A549 (cell line): Measurements from ENCODE around the gene DYRK2. TPM values are rescaled to one million over a fixed set of nuclear protein-coding genes. Genes with fewer than 3 reads are reported as not detected.

Source experiments
- ATAC-seq, 2 experiments: fragments of 200-7000 bp in 1 of 2; fragments of >200 bp in 1 of 2; cut with Nextera tagmentation in 1 of 2; cut with Tn5 transposase in 1 of 2; 3 replicates each; pipeline versions ENCODE4 v1.8.0 to v1.9.1; 2018 to 2020; ENCODE audit warnings: mild to moderate bottlenecking in 1 of 2, moderate library complexity in 1 of 2
- CTCF ChIA-PET: fragments of 300-600 bp; sonication (Branson Sonifier 250); formaldehyde crosslinking; extraction: SDS; loops from one replicate; lab custom pipeline; 2021; ENCODE audit warnings: antibody characterized with exemption, inconsistent platforms; lab: Yijun Ruan, JAX
- POLR2A ChIA-PET: fragments of 350-600 bp; formaldehyde crosslinking; extraction: SDS; loops from one replicate; lab custom pipeline; 2021; ENCODE audit warnings: antibody characterized with exemption, inconsistent platforms; lab: Yijun Ruan, JAX
- DNase-seq, 2 experiments: peaks; one replicate each; pipeline versions ENCODE4 v3.0.0 to v3.0.0-alpha.2; 2011 to 2016; ENCODE audit warnings: low read depth in 1 of 2, low spot score in 1 of 2
- FAIRE-seq: peaks from 2 replicates; lab custom pipeline; 2011; peaks lifted over from hg19 to GRCh38; lab: Jason Lieb, UNC
- H3K27ac ChIP-seq, 2 experiments: fragments of >200 bp; sonication (Bioruptor Twin); formaldehyde crosslinking; 3 replicates each; pipeline ENCODE4 v1.5.1; 2016 to 2017
- H3K4me1 ChIP-seq: fragments of >200 bp; sonication (Bioruptor Twin); formaldehyde crosslinking; 3 replicates; pipeline ENCODE4 v1.6.1; 2016
- H3K4me2 ChIP-seq: fragments of >200 bp; sonication (Bioruptor Twin); formaldehyde crosslinking; 3 replicates; pipeline ENCODE4 v1.6.1; 2016
- H3K4me3 ChIP-seq: fragments of >200 bp; sonication (Bioruptor Twin); formaldehyde crosslinking; 3 replicates; pipeline ENCODE4 v1.5.1; 2016
- H3K9me3 ChIP-seq: fragments of >200 bp; sonication (Bioruptor Twin); formaldehyde crosslinking; 3 replicates; pipeline ENCODE4 v1.6.1; 2016
- ATOH8 ChIP-seq: fragments of 250-450 bp; sonication (Bioruptor Pico); IDR thresholded peaks from 2 replicates; pipeline ENCODE4 v1.5.0; 2020; ENCODE audit warnings: low read depth, mild to moderate bottlenecking, moderate library complexity
- BCL3 ChIP-seq: fragments of >200 bp; sonication (Bioruptor Twin); formaldehyde crosslinking; IDR thresholded peaks from 3 replicates; pipeline ENCODE4 v1.6.1; 2016
- CBX8 ChIP-seq: fragments of 200-600 bp; sonication (generic); IDR thresholded peaks from 2 replicates; pipeline ENCODE4 v1.6.1; 2016
- CEBPB ChIP-seq, 2 experiments: fragments of >200 bp in 1 of 2; sonication (Bioruptor Twin) in 1 of 2; formaldehyde crosslinking in 1 of 2; IDR thresholded peaks; 2 replicates each; pipeline ENCODE4 v1.6.1; 2012 to 2016
- ELK1 ChIP-seq: fragments of 150-350 bp; IDR thresholded peaks from 2 replicates; pipeline ENCODE4 v1.6.1; 2014; ENCODE audit warnings: low read depth, mild to moderate bottlenecking, low read length
- FOSL2 ChIP-seq, 2 experiments: fragments of 450-650 bp in 1 of 2; fragments of >200 bp in 1 of 2; sonication (Bioruptor Twin) in 1 of 2; formaldehyde crosslinking; IDR thresholded peaks; 2 replicates each; pipeline versions ENCODE4 v1.5.0 to v1.6.1; 2016 to 2020; ENCODE audit warnings: mild to moderate bottlenecking in 1 of 2, moderate library complexity in 1 of 2
- FOXS1 ChIP-seq: fragments of 250-450 bp; sonication (Bioruptor Pico); IDR thresholded peaks from 2 replicates; pipeline ENCODE4 v1.5.0; 2020; ENCODE audit warnings: mild to moderate bottlenecking, moderate library complexity
- GATA3 ChIP-seq: IDR thresholded peaks from 2 replicates; pipeline ENCODE4 v1.6.1; 2012; ENCODE audit warnings: borderline replicate concordance
- HEYL ChIP-seq: fragments of 250-450 bp; sonication (Bioruptor Pico); IDR thresholded peaks from 2 replicates; pipeline ENCODE4 v1.8.0; 2021; ENCODE audit warnings: mild to moderate bottlenecking, moderate library complexity
- HOXB5 ChIP-seq: fragments of 250-450 bp; sonication (Bioruptor Pico); IDR thresholded peaks from 2 replicates; pipeline ENCODE4 v1.5.0; 2020; ENCODE audit warnings: mild to moderate bottlenecking, moderate library complexity
- JUN ChIP-seq, 2 experiments: fragments of >200 bp; sonication (Bioruptor Twin); formaldehyde crosslinking; IDR thresholded peaks; 2 replicates in 1 of 2; 3 replicates in 1 of 2; pipeline ENCODE4 v1.6.1; 2016 to 2017
- JUNB ChIP-seq: fragments of >200 bp; sonication (Bioruptor Twin); formaldehyde crosslinking; IDR thresholded peaks from 2 replicates; pipeline ENCODE4 v1.6.1; 2016
- KDM1A ChIP-seq: fragments of 200-600 bp; sonication (generic); IDR thresholded peaks from 2 replicates; pipeline ENCODE4 v1.6.1; 2016; ENCODE audit warnings: low read depth, mild to moderate bottlenecking
- KDM5A ChIP-seq: fragments of 200-600 bp; sonication (generic); IDR thresholded peaks from 2 replicates; pipeline ENCODE4 v1.6.1; 2016; ENCODE audit warnings: antibody characterized with exemption, mild to moderate bottlenecking
- MAFK ChIP-seq: fragments of 450-650 bp; IDR thresholded peaks from 2 replicates; pipeline ENCODE4 v1.6.1; 2014; ENCODE audit not compliant: partially characterized antibody
- MAX ChIP-seq: IDR thresholded peaks from 2 replicates; pipeline ENCODE4 v1.6.1; 2012
- MAZ ChIP-seq: fragments of 150-350 bp; IDR thresholded peaks from 2 replicates; pipeline ENCODE4 v1.6.1; 2014; ENCODE audit warnings: antibody characterized with exemption, low read depth, low read length, borderline replicate concordance
- NFE2L2 ChIP-seq: fragments of 150-350 bp; conservative IDR thresholded peaks from 2 replicates; pipeline ENCODE4 v1.6.1; 2014; ENCODE audit warnings: low read length
- NPAS2 ChIP-seq: fragments of 250-450 bp; sonication (Bioruptor Pico); IDR thresholded peaks from 2 replicates; pipeline ENCODE4 v1.8.0; 2022; ENCODE audit warnings: mild to moderate bottlenecking, moderate library complexity, borderline replicate concordance
- PHF8 ChIP-seq: fragments of 200-600 bp; sonication (generic); IDR thresholded peaks from 2 replicates; pipeline ENCODE4 v1.6.1; 2016; ENCODE audit warnings: low read depth, mild to moderate bottlenecking, antibody characterized with exemption, moderate library complexity, borderline replicate concordance
- RAD21 ChIP-seq, 2 experiments: fragments of >200 bp in 1 of 2; sonication (Bioruptor Twin) in 1 of 2; formaldehyde crosslinking in 1 of 2; IDR thresholded peaks in 1 of 2; conservative IDR thresholded peaks in 1 of 2; 2 replicates in 1 of 2; 3 replicates in 1 of 2; pipeline ENCODE4 v1.6.1; 2012 to 2018; ENCODE audit warnings: inconsistent platforms in 1 of 2
- SMC3 ChIP-seq: fragments of >200 bp; sonication (Bioruptor Twin); formaldehyde crosslinking; IDR thresholded peaks from 3 replicates; pipeline ENCODE4 v1.6.1; 2018; ENCODE audit warnings: inconsistent platforms
- SREBF2 ChIP-seq: fragments of 450-650 bp; IDR thresholded peaks from 2 replicates; pipeline ENCODE4 v1.6.1; 2014; ENCODE audit warnings: mild to moderate bottlenecking, moderate library complexity
- TFCP2L1 ChIP-seq: fragments of 250-450 bp; sonication (Bioruptor Pico); IDR thresholded peaks from 2 replicates; pipeline ENCODE4 v1.5.0; 2021; ENCODE audit warnings: mild to moderate bottlenecking
- TP53 ChIP-seq: fragments of 250-450 bp; sonication (Bioruptor Pico); IDR thresholded peaks from 2 replicates; pipeline ENCODE4 v1.5.0; 2021; ENCODE audit warnings: mild to moderate bottlenecking, moderate library complexity
- USF2 ChIP-seq: fragments of 450-650 bp; IDR thresholded peaks from 2 replicates; pipeline ENCODE4 v1.6.1; 2014; ENCODE audit warnings: antibody characterized with exemption
- ZC3H11A ChIP-seq: fragments of 450-650 bp; IDR thresholded peaks from 2 replicates; pipeline ENCODE4 v1.6.1; 2014; ENCODE audit warnings: antibody characterized with exemption, mild to moderate bottlenecking
- ZFP36 ChIP-seq: fragments of 450-650 bp; IDR thresholded peaks from 2 replicates; pipeline ENCODE4 v1.6.1; 2014; ENCODE audit warnings: borderline replicate concordance; ENCODE audit not compliant: partially characterized antibody
- ZNF302 ChIP-seq: fragments of 250-450 bp; sonication (Bioruptor Pico); IDR thresholded peaks from 2 replicates; pipeline ENCODE4 v1.9.0; 2021; ENCODE audit warnings: inconsistent platforms, mild to moderate bottlenecking, moderate library complexity
- WGBS: methylation state at CpG from one replicate; pipeline ENCODE4 v1.1.6; 2017; ENCODE audit errors: missing lambda C conversion rate; 5-methylcytosine and 5-hydroxymethylcytosine counted together
- polyA plus RNA-seq, 4 experiments: library from polyadenylated mRNA; depleted of rRNA in 3 of 4; stranded (reverse); fragments of >200 nt; fragmentation: RNase III in 1 of 4; extraction: RNeasy Plus Mini Kit Qiagen cat#74134 plus additional on column Dnase treatment in 1 of 4; gene quantifications; 2 replicates in 3 of 4; 3 replicates in 1 of 4; pipeline ENCODE4 v1.2.3, GENCODE V29; 2011 to 2017
- TF ChIP-seq, protein P1 (sequence below): fragments of 250-450 bp; sonication (Bioruptor Pico); IDR thresholded peaks from 2 replicates; pipeline ENCODE4 v1.5.0; 2021; ENCODE audit warnings: mild to moderate bottlenecking, moderate library complexity, borderline replicate concordance
- TF ChIP-seq, protein P2 (sequence below): IDR thresholded peaks from 2 replicates; pipeline ENCODE4 v1.6.1; 2012; ENCODE audit warnings: low read depth, borderline replicate concordance

Gene DYRK2
- polyA plus RNA-seq, 2 of the 4 experiments (the other 2 are of a cell fraction): 9.1 to 17.2 TPM

DNA sequence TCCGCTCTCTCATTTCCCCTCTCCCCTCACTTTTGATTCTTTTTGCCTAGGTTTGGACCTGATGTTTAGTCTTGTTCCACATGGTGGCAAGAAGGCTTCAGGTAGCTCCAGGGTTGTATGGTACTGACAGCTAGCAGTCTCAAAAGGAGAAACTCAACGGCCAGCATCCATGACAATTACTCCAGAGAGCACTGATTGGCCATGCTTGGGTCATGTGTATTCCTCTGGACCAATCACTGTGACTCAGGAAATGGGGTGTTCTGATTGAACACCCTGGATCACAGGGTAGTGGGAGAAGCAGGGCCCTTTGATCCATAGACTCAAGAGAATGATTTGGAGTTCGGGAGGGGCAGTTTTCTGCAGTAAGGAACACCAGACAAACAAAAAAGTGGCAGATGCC lies 45.3 kb downstream of the DYRK2 start (continued):
- TF ChIP-seq, protein P1, sequence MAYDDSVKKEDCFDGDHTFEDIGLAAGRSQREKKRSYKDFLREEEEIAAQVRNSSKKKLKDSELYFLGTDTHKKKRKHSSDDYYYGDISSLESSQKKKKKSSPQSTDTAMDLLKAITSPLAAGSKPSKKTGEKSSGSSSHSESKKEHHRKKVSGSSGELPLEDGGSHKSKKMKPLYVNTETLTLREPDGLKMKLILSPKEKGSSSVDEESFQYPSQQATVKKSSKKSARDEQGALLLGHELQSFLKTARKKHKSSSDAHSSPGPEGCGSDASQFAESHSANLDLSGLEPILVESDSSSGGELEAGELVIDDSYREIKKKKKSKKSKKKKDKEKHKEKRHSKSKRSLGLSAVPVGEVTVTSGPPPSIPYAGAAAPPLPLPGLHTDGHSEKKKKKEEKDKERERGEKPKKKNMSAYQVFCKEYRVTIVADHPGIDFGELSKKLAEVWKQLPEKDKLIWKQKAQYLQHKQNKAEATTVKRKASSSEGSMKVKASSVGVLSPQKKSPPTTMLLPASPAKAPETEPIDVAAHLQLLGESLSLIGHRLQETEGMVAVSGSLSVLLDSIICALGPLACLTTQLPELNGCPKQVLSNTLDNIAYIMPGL (CRISPR knock-in tag): no peak
- TF ChIP-seq USF2 (no peak), BCL3 (no peak)

DNA sequence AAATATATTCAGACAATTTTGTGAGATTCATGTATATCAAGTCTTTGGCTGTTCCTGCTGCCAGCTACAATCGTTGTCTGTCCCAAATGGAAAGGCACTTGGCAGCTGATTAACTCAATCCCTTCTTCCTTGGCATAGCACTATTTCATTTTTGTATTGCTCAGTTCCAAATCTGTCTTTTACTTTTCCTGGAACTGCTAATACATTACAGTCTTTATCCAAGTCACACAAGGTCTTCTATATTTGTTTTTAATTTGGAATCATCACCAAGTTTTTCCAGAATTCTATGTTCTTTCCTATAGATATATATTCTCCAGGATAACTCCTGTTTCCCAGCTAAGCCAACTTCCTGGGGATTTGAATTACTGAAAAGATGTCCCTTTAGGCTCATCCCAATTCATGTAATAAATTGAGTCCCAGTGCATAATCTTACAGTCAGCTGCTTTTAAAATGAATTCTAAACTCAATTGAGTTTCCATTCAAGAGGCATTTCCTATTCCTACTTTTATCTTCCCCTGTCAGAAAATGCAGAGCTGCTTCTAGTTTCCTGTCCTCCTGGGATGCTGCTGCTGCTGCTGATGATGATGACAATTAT lies 45.9 kb downstream of the DYRK2 start:
- Histone ChIP-seq H3K4me3 (no peak overlapping the region), H3K4me1 (no peaks in the 10 kb centered on the region), H3K4me2 (no peak overlapping the region), H3K9me3 (no peaks in the 10 kb centered on the region), H3K27ac (no peak overlapping the region)
- ChIA-PET CTCF (no interaction called here), POLR2A (no interaction called here)
- WGBS: 39% methylated on average over 1 of the region's 1 CpG
- DNase-seq: no peak
- FAIRE-seq: no peak
- no peak for TF ChIP-seq ZC3H11A
- no peak for TF ChIP-seq HEYL (CRISPR knock-in tag)
- no peak for TF ChIP-seq PHF8
- TF ChIP-seq KDM1A: no peak
- TF ChIP-seq HOXB5 (CRISPR knock-in tag): no peak
- TF ChIP-seq JUNB: no peak
- TF ChIP-seq, protein P2, sequence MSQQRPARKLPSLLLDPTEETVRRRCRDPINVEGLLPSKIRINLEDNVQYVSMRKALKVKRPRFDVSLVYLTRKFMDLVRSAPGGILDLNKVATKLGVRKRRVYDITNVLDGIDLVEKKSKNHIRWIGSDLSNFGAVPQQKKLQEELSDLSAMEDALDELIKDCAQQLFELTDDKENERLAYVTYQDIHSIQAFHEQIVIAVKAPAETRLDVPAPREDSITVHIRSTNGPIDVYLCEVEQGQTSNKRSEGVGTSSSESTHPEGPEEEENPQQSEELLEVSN: no peak
- TF ChIP-seq MAFK: no peak
- no peak for TF ChIP-seq TP53 (CRISPR knock-in tag)
- no peak for TF ChIP-seq JUN (IDR thresholded peaks at IDR 0.05)
- no peak for TF ChIP-seq SMC3
- no peak for TF ChIP-seq SREBF2
- TF ChIP-seq TFCP2L1 (CRISPR knock-in tag): no peak
- no peak for TF ChIP-seq NPAS2 (CRISPR knock-in tag)
- TF ChIP-seq ZNF302 (CRISPR knock-in tag): no peak
- TF ChIP-seq GATA3: no peak
- no peak for ATAC-seq

- Histone ChIP-seq H3K4me2 (no peak overlapping the region), H3K4me1 (no peaks in the 10 kb centered on the region), H3K4me3 (no peak overlapping the region), H3K9me3 (no peaks in the 10 kb centered on the region), H3K27ac (no peak overlapping the region)
- POLR2A ChIA-PET: no interaction called here
- DNase-seq (no peak), ATAC-seq (no peak), FAIRE-seq (no peak)
- 46% methylated on average over 2 of the region's 2 CpGs for WGBS
- no peak for TF ChIP-seq FOSL2 (IDR thresholded peaks at IDR 0.05)
- TF ChIP-seq FOSL2 (CRISPR knock-in tag; IDR thresholded peaks at IDR 0.05): no peak
- no peak for TF ChIP-seq ZFP36
- no peak for TF ChIP-seq MAZ
- TF ChIP-seq CEBPB (IDR thresholded peaks at IDR 0.05): no peak
- no peak for TF ChIP-seq PHF8
- no peak for TF ChIP-seq JUNB
- no peak for TF ChIP-seq ZC3H11A
- TF ChIP-seq ELK1: no peak
- TF ChIP-seq NFE2L2: no peak
- no peak for TF ChIP-seq ATOH8 (CRISPR knock-in tag)
- TF ChIP-seq SMC3: no peak
- TF ChIP-seq KDM5A: no peak
- no peak for TF ChIP-seq RAD21 (conservative IDR thresholded peaks at IDR 0.05 in 1 of 2, IDR thresholded peaks at IDR 0.05 in 1 of 2)
- TF ChIP-seq CBX8: no peak
- no peak for TF ChIP-seq MAX
- TF ChIP-seq FOXS1 (CRISPR knock-in tag): no peak
- CTCF ChIA-PET: interaction anchor here (1.5 kb wide), 1 partner anchor 15 kb away, joined by 3 read pairs; no protein-coding TSS in a partner anchor
These were observed 47.4 kb downstream of the DYRK2 start for GRCh38 chr12:67695974-67696373.
